GM13976 (cell line): ENCODE data around the gene SPACA9.

Experiments
- DNase-seq: peaks from one replicate; pipeline ENCODE4 v3.0.0; 2012; ENCODE audit warnings: low spot score
- CTCF ChIP-seq: IDR thresholded peaks from 2 replicates; pipeline ENCODE4 v1.5.1; 2012; ENCODE audit warnings: borderline replicate concordance, mild to moderate bottlenecking; ENCODE audit not compliant: insufficient read depth; ENCODE audit errors: extremely low read depth, missing control alignments, control extremely low read depth
- in situ Hi-C: fragments of 300-500 bp; cut with MboI; formaldehyde crosslinking; loops from one replicate; pipeline ENCODE4 v1.12.0; 2022; ENCODE audit warnings: low sequenced_read_pairs, mixed read lengths, inconsistent platforms; ENCODE audit not compliant: unreplicated experiment

The SPACA9 gene

GRCh38 chr9:132912131-132912530, 33.4 kb downstream of the SPACA9 start:
- in situ Hi-C loops = no loop called here
- no peak for TF ChIP-seq CTCF
- DNase-seq = no peak

GRCh38 chr9:132914924-132915323, 36.2 kb downstream of the SPACA9 start:
- no peak for DNase-seq
- TF ChIP-seq CTCF = no peak
- in situ Hi-C loops = no loop called here

- no peak for DNase-seq
- TF ChIP-seq CTCF = no peak
- in situ Hi-C loops = no loop called here
Measured at GRCh38 chr9:132919614-132920268, 41.0 kb downstream of the SPACA9 start.

GRCh38 chr9:132923346-132923902, 44.7 kb downstream of the SPACA9 start:
- no peak for TF ChIP-seq CTCF
- DNase-seq = no peak
- in situ Hi-C loops = no loop called here

GRCh38 chr9:132927704-132928103, 49.0 kb downstream of the SPACA9 start:
- TF ChIP-seq CTCF = no peak
- in situ Hi-C loops = no loop called here
- no peak for DNase-seq

- in situ Hi-C loops = no loop called here
- no peak for TF ChIP-seq CTCF
- DNase-seq = no peak
Measured at GRCh38 chr9:132931178-132931735, 52.6 kb downstream of the SPACA9 start.
